ENCODE data around the gene MAP4K2.

MAP4K2 gene

DNA sequence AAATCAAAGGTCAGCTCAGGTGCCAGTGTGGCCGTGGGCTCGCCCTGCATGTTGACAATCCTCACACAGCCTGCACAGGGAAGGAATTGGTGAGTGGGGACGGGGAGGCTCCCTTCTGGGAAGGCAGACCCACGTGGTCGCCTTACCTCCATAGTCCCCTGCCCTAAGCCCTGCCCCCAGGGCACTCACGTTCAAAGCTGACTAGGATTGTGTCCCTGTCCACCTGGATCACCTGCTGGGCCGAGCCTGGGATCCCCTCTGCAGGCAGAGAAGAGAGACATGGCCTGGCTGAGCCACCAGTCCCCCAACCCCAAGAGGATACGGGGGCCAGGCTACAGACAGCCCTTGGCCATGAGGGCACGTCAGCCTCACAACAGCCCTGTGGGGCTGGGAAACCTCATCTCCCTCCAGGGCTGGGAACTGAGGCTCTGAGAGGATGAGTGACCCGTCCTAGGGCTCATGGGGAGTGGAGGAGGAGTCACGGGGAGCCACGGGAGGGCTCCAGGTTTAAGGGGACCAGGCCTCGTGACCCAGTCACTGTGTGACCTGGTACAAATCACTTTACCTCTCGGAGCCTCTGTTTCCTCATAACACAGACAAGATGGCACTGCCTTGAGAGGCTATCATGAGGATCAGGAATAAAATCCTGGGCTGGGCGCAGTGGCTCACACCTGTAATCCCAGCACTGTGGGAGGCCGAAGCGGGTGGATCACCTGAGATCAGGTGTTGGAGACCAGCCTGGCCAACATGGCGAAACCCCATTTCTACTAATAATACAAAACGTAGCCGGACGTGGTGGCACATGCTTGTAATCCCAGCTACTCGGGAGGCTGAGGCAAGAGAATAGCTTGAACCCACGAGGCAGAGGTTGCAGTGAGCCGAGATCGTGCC lies 12.6 kb downstream of the MAP4K2 start:
- DNase-seq, result no peak

DNA sequence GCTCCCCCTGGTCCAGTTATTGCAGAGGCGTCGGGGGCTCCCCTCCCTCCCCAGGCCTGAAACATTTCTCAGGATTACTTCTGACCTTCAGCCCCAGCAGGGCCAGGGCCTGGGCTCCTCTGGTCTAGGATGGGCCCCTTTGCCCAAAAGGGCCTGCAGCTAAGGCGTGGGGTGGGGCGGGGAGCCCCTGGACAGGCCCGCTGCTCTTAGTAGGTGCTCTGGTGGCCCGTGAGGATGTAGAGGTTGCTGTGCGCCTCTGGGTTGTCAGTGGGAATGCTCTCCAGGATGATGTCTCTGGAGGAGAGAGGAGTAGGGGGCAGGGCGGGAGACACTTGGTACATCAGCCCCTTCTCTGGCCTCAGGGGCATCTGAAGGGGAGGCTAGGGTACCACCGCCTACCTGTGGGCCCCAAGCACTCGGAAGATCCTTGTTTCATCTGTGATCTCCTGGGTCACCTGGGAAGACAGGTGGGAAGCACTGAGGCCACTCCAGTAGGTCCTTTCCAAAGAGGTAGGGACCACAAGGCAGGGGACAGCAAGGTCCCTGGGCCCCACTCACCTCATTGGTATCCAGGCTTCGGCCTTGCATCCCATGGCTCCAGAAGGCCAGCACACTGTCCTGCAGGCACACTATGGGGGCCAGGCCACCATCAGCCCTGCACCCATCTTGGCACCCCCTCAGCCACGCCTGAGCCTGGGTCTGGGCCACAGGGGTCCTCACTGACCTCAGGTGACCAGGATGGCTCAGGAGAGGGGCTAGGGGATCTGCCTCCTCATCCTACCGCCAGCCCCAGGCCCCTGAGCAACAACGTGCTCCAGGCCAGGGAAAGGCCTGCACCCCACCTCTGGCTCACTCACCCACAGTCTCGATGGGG lies 13.4 kb downstream of the MAP4K2 start:
- DNase-seq, result no peak

DNA sequence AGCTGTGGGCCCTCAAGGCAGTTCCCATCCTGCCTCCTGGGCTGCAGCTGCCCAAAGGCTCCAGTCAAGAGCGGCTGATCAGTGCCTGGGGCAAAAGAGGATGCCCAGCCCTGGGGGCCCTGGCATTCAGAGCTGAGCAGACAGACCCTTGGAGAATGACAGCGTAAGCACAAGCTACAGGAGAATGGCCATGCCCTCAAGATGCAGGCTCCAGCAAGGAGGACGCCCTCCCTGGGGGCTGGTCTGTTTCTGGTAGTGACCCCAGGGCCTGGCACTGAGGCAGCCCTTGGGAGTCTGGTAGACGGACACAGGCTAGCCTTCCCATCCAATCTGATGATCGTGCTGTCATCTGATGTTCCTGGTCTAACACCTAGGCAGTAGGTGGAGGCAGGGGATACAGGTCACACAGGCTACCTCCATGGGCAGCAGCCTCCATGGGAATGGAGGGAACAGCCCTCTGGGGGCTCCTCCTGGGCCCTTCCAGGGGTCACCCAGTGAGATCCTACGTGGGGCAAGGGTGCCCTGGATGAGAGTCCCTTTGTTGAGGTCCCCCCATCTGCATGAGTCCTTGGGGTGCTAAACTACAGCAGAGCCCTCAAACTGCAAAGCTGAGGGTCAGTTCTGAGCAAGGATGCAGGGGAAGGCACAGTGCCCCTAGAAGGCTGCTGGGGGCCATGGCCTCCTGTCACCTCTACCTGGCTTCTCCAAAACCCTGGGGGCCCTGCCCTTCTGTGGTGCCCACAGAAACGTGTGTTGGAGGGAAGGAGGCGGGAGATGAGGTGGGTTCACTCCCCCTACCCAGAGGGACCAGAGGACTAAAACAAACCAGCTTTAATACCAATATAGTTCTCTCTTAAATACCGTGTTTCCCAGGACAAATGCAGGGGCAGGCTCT lies 14.4 kb downstream of the MAP4K2 start:
- no peak for DNase-seq

DNA sequence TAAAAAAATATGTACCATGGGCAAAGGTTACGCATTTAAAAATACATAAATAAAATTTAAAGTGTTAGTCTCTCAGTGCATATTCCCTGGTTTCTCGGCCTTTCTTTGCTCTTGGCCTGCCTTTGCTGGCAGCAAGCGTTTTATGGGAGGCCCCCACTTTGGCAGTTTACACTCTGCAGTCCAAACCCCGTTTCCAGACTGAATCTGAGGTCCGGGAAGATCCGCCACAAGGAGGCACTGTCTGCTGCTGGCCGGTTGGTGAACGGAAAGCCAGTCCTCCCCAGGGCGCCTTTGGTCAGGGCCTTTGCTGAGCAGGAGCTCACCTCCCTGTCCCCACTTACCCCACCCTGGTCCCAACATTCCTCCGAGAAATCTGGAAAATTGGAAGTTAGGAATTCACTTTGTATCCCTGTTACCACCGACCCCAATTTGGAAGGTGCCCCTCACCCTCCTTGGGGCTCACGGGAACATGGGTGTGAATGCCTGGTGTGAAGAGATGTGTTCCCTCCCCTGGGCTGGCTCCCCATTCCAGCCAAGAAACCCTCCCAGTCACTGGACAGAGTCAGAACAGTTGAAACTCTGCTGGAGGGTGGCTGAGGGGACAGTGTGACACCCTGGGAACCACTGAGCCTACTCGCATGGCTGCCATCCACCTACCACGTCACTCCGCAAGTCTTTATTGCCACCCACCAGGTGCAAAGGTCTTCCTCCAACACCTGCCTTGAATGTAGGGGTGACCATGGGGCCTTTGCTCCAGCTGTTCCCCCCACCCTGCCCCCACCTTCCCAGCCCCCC lies 15.3 kb downstream of the MAP4K2 start:
- peak in 1 of 3 experiments; percentile 21 for DNase-seq

DNA sequence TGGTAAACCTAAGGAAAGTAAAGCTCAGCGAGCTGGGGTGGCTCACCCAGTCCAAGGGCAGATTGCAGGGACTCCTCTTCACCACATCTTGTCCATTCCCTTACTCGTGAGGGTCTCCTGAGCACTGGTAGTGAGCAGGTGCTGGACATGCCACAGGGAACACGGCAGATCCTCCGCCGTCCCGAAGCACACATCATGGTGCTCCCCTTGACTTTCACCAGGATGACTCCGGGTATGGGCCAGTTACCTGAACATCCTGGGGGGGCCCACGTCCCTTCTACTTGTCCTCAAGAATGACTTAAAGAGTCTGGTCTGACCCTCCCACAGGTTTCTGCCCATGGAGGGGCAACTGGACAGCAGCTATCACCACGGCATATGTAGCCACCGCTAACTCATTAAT lies 16.7 kb downstream of the MAP4K2 start:
- no peak for DNase-seq

DNA sequence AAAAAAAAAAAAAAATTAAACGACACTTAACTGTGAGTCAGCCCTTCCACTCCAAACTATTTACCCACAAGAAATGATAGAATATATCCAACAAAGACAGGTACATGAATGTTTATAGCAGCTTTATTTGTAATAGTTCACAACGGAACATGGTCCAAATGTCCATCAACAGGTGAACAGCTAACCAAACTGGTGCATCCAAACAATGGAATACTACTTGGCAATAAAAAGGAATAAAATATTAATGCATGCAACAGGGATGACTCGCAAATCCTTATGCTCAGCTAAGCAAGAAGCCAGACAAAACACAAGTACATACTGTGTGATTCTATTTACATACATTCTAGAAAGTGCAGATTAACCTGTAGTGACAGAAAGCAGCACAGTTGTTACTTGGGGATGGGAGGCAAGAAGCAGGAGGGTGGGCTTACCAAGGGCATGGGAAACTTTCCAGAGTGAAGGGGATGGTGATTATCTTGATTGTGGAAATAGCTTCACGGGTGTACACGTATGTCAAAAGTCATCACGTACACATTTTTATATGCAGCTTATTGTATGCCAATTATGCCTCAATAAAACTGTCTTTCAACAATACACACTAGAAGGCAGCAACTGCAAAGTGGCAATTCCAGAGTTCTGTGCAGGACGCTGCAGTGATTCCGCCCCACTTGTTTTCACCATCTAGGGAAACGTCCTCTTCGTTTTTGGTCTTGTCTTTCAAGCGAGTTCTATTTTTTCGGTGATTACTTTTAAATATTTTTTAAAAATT lies 18.0 kb downstream of the MAP4K2 start:
- no peak for DNase-seq

DNA sequence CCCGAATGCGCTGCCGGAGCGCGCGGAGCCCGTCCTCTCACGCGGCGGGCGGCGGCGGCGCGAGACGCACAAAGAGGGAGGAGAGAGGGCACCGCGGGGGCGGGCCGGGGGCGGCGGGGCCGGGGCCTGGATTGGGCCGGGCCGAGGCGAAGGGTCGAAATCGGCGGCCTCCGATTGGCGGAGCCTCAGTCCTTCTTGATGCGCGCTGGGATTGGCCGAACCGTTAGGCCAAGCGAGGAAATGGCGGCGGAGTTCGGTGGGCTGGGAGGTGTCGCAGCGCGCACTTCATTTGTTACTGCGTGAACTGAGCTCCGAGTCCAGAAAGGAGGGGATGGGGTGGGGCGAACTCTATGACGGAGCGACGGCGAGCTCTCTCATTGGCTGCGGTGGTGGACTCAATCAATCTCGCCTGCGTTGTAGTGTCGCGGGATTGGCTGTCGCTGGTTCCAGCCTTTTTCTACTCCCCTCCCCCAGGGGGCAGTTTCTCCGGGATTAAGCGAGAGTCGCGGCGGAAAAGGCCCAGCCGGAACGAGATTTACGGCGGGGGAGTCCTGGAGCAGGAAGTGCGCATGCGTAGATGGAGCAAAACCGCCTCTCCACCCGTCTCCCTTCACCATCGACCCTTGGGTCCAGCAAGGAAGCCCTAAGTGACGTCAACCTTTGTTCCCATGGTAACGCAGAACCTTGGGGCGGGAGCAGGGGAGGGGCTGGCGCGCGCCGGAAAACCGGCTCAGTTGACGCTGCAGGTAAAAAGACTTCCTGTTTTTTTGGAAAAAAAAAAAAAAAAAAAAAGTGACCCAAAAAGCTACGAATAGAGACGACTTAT lies 24.3 kb downstream of the MAP4K2 start, which contains the start of gene SF1:
Gene SF1 (minus strand): TSS at position 70 of the 826 bp plus-strand sequence. CDS start 150 bp downstream, outside the sequence.
- peak; percentile 99 to 100 (median 100) for DNase-seq

DNA sequence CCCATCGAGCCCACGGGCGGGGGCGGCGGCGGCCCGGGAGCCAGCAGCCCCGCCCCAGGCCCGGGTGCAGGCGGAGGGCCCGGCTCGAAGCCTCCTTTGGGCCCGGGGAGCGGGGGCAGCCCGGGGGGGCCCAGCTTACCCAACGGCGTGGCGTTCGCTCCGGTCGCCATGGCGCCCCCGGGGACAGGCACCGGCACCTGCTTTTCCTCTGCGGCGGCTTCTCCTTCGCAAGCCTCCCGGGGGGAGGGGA lies 24.9 kb downstream of the MAP4K2 start:
- DNase-seq, result no peak

DNA sequence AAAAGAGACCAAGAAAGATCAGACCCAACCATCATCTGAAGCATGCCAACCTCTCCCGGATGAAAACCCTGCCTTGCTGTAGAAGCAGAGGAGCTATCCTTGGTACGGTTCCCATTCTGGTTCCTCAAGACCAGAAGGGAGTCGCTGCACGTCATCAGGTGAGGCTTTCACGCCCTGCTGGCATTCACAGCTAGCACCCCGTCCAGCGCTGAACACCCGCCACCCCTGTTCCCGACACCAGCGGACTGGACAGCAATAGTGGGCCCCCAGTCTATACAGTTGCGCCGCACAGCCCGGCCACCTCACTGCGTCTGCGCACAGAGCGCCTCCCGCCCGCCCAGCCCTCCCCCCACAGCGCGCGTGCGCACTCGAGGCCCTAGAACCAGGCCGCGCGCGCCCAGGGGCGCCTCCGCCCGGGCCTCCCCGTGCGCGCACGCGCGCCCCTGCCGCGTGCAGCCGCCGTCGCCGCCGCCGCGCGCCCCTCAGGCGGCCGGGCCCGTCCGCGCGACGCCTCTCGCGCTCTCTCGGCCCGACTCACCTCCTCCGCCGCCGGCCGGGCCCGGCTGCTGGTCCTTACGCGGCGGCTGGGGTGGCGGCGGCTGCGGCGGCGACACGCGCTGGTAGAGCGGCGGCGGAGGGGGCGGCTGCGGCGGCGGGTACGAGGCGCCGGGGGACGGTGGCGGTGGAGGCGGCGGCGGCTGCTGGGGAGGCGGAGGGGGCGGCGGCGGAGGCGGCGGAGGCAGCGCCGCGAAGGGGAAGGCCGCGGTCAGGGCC lies 25.4 kb downstream of the MAP4K2 start:
- DNase-seq, result peak; percentile 85 to 90 (median 89)

DNA sequence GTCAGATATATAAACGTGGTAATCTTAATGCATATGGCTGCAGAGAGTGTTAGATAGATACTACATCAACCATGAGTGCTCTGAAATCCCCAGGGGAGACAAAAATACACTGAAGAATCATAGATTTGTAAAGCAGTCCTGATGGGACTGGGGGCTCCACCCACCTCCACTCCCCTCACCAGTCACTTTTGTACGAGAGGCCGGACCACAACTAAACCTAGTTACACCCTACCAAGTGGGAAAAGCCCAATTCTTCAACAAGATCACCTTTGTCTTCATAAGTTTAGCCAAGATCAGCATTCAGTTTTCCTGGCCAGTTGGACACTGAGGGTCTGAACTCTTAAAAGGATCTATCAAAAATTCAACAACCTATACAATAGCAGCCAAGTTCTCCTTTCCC lies 26.1 kb downstream of the MAP4K2 start:
- DNase-seq, result peak in 1 of 3 experiments; percentile 42

DNA sequence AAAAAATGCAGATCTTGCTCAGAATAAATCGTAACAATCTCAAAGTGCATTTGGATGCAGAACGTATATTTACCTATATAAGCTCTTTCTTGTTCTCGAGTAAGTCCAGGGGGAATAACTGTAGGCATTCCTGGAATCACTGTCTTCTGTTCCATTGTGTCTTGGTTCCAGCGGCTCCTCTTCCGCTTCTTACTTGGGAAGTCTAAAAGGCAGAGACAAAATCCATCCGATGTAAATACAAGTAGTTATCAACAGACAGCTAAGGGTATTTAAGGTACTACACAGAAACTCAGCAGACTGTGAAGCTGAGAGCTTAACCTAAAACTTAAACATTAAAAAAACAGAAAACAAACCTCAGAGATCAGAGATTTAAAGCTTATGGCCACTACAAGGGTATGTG lies 26.6 kb downstream of the MAP4K2 start:
- no peak for DNase-seq

DNA sequence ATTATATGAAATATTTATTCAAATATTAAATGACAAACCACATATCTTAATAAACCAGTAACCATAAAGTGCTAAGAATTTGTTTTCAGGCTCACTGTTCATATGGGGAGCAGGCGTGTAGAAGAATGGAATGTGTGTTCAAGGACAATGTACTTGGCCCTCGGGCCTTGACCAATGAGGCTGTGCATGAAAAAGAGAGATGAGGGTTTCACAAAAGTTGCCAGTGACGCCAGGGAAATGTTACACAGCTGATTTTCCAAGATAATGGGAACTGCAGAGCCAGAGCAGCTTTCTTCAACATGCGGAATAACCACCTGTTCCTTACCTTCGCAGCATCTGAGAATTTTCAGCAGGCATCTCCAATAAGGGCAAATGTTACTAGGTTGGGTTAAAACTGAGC lies 28.9 kb downstream of the MAP4K2 start:
- DNase-seq, result no peak

DNA sequence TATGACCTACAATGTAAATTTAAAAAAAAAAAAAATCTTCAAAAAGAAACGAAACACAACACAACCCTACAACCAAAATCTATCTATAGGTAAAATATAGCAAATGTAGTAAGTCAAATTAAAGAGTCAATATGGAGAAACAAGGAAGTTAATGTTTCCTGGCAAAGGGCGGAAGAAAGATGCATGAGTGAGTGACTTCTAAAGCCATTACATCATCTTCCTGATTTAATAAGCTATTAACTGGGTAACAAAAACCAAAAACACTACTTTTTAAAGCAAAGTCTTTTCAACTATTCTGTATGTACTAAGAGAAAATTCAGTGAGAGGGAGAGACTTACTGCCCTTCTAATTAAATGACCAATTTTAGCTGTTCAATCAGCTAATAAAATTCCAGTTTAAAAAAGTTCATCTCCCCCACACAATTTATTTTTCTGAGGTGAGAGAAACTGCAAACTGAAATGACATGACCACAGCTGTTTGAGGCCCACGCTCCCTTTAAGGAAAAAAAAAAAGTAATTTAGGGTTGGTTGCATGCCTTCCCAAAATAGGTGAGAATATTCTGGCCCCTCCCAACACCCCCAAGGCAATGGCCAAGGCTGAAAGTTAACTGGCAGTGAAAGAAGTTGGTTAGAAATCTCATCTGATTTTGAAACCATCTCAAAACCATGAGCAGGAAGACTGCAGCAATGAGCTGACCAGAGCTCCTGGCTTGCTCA lies 30.6 kb downstream of the MAP4K2 start:
- DNase-seq, result no peak

DNA sequence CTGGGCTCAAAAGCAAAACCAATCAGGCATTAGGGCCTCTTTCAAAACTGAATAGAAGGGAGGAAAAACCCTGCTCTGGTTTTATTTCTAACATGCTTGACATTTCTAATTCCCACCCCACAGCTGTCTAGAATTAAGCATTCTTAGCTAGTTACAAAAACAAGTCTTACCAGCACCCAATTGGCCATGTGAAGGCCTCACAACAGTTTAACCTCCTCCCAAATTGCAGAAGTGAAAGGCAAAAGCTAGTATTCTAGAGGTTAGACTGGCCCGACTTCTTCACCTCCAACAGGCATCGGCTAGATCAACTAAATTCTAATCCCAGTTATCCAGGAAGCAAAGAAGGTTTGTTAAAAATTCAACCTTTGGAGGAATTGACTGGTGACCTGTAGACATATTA lies 31.2 kb downstream of the MAP4K2 start:
- no peak for DNase-seq

DNA sequence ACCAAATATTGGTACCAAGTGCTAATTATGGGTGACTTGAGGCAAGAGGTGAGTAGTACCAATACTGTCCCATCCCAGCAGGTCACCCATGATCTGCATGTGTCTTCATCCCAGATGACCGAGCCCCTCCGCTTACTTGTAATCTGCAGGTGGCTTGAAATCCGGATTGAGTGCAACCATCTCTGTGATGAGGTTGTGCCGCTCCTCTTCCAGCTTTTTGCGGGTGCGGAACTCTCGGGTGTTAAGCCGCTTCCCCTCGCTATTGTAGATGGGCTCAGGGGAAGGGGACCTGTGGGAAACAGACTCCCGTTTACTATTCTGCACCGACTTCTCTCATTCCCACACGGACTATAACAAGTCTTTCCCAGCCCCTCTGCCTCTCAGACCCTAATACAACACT lies 32.9 kb downstream of the MAP4K2 start:
- DNase-seq, result no peak

DNA sequence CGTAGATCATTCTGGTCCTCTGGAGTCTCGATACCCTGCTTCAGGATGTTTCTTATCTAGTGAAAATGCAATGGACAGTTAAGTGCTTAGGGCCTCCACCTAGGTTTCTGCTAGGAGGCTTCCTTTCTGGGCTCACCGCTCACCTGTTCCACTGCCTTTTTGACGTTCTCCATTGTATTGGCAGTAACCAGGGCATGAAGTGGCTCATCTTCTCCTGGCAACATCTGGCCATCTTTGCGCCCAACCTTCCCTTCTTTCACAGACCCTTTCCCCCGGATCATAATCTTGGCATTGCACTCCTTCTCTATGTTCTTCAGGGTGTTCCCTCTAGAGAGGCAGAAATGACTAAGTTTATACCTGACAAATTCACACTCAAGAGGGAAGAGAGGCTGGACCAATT lies 33.7 kb downstream of the MAP4K2 start:
- DNase-seq, result no peak

DNA sequence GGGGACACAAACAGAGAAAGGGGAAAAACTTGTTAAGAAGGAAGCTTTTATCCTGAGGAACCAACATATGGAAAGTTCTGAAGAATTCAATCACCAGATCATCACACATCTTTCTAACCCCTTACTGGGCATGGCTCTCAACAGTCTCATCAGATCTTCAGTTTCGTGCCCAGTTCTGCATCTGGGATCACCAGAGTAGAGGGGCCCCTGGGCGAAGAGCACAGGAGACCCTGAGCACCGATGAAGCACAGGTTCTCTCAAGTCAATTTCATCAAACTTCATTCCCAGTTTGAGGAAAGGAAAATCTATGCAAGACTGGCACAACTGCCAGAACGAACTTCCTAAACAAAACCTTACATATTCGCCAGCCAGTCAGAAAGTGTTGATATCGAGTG lies 34.7 kb downstream of the MAP4K2 start:
- DNase-seq, result no peak

DNA sequence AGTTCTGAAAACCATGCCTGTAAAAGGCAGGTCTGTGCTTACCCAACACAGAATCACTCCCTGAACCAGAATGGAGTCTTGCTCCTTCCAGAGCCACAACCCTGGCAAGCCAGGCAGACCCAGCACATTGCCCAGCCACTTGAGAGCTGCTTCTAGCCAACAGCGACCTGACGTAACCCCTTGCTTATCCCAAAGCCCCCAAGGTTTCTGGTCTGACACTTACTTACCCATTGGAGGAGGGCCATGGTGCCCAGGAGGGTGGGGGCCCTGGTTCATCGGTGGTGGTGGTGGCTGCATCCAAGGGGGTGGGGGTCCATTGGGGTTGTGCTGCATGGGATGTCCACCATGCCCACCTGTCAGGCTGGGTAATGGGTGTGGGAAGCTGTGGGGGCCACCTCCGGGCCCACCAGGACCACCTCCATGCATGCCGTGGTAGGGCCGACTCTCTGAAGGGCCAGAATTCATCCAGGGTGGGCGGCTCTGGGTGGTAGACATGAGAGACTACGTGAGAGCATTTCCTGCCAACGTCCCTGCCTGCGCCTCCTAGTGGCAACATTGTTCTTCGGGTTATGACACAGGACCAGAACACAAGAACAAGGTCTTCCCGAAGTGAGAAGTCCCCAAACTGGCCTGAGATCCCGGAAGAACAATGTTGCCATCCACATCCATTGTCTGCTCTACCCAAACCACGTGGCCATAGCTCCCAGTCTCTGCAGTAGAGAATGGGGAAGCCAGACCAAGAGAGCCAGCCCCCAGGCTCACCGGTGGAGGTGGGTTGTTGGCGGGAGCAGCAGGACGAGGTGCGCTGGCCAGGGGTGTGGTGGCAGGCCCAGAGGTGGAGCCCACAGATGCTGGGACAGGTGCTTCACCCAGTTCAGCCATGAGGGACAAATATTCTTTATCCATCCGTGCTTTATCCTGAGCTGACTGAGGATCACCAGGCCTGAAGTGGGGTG lies 35.4 kb downstream of the MAP4K2 start:
- peak in 2 of 3 experiments; percentile 41 to 57 for DNase-seq

All from NCI-H1417 (cell line).